SK-N-SH treated with all-trans-retinoic acid at 6 μM for 48 hours (cell line): Measurements from ENCODE around the gene KMT2B.

ENCODE experiments used
- ATAC-seq: fragments of 200-7000 bp; cut with Tn5 transposase; 3 replicates; pipeline ENCODE4 v1.9.1; 2020; ENCODE audit warnings: mild to moderate bottlenecking, moderate library complexity
- ARNTL ChIP-seq: fragments of 450-650 bp; formaldehyde crosslinking; IDR thresholded peaks from 2 replicates; pipeline ENCODE4 v1.5.0; 2020; ENCODE audit warnings: low read depth, mild to moderate bottlenecking, moderate library complexity, borderline replicate concordance
- CSDC2 ChIP-seq: fragments of 250-450 bp; sonication (Bioruptor Pico); IDR thresholded peaks from 2 replicates; pipeline ENCODE4 v1.5.0; 2020; ENCODE audit warnings: mild to moderate bottlenecking, moderate library complexity
- ESRRG ChIP-seq: fragments of 250-450 bp; sonication (Bioruptor Pico); IDR thresholded peaks from 2 replicates; pipeline ENCODE4 v1.6.1; 2021; ENCODE audit warnings: mild to moderate bottlenecking
- GLIS3 ChIP-seq: fragments of 250-450 bp; sonication (Bioruptor Pico); IDR thresholded peaks from 2 replicates; pipeline ENCODE4 v1.5.0; 2020; ENCODE audit warnings: mild to moderate bottlenecking, moderate library complexity
- ISL1 ChIP-seq: fragments of 250-450 bp; sonication (Bioruptor Pico); IDR thresholded peaks from 2 replicates; pipeline ENCODE4 v2.1.2; 2022; ENCODE audit warnings: mild to moderate bottlenecking, moderate library complexity
- PPARA ChIP-seq: fragments of 250-450 bp; sonication (Bioruptor Pico); IDR thresholded peaks from 2 replicates; pipeline ENCODE4 v1.5.0; 2020; ENCODE audit warnings: mild to moderate bottlenecking, borderline replicate concordance
- RARB ChIP-seq: fragments of 250-450 bp; sonication (Bioruptor Pico); IDR thresholded peaks from 2 replicates; pipeline ENCODE4 v1.8.0; 2021; ENCODE audit warnings: mild to moderate bottlenecking, moderate library complexity
- SNAI2 ChIP-seq: fragments of 250-450 bp; sonication (Bioruptor Pico); IDR thresholded peaks from 2 replicates; pipeline ENCODE4 v1.5.0; 2020; ENCODE audit warnings: mild to moderate bottlenecking, moderate library complexity
- TCF4 ChIP-seq: fragments of 250-450 bp; sonication (Bioruptor Pico); IDR thresholded peaks from 2 replicates; pipeline ENCODE4 v1.8.0; 2021; ENCODE audit warnings: mild to moderate bottlenecking, moderate library complexity, borderline replicate concordance
- TOX ChIP-seq: fragments of 250-450 bp; sonication (Bioruptor Pico); IDR thresholded peaks from 2 replicates; pipeline ENCODE4 v1.8.0; 2021; ENCODE audit warnings: mild to moderate bottlenecking, moderate library complexity, borderline replicate concordance
- ZC3H10 ChIP-seq: fragments of 250-450 bp; sonication (Bioruptor Pico); IDR thresholded peaks from 2 replicates; pipeline ENCODE4 v1.5.1; 2021; ENCODE audit warnings: mild to moderate bottlenecking, moderate library complexity
- ZNF565 ChIP-seq: fragments of 450-650 bp; formaldehyde crosslinking; conservative IDR thresholded peaks from 2 replicates; pipeline ENCODE4 v1.5.0; 2020; ENCODE audit warnings: low read depth, mild to moderate bottlenecking, moderate library complexity
- ZNF70 ChIP-seq: fragments of 450-650 bp; formaldehyde crosslinking; IDR thresholded peaks from 2 replicates; pipeline ENCODE4 v1.5.0; 2020; ENCODE audit warnings: mild to moderate bottlenecking, moderate library complexity
- ZNF8 ChIP-seq: fragments of 450-650 bp; formaldehyde crosslinking; IDR thresholded peaks from 2 replicates; pipeline ENCODE4 v1.5.0; 2020; ENCODE audit warnings: mild to moderate bottlenecking, moderate library complexity
- TF ChIP-seq, protein P1 (sequence below): fragments of 250-450 bp; sonication (Bioruptor Pico); IDR thresholded peaks from 2 replicates; pipeline ENCODE4 v1.5.1; 2021; ENCODE audit warnings: mild to moderate bottlenecking, moderate library complexity
- TF ChIP-seq, protein P2 (sequence below): fragments of 250-450 bp; sonication (Bioruptor Pico); IDR thresholded peaks from 2 replicates; pipeline ENCODE4 v1.8.0; 2020; ENCODE audit warnings: mild to moderate bottlenecking, moderate library complexity, borderline replicate concordance
- TF ChIP-seq, protein P3 (sequence below): fragments of 250-450 bp; sonication (Bioruptor Pico); IDR thresholded peaks from 2 replicates; pipeline ENCODE4 v1.5.0; 2020; ENCODE audit warnings: mild to moderate bottlenecking, moderate library complexity
- TF ChIP-seq, protein P4 (sequence below): fragments of 250-450 bp; sonication (Bioruptor Pico); IDR thresholded peaks from 2 replicates; pipeline ENCODE4 v1.5.1; 2020; ENCODE audit warnings: low read depth, mild to moderate bottlenecking, moderate library complexity

The KMT2B gene

DNA sequence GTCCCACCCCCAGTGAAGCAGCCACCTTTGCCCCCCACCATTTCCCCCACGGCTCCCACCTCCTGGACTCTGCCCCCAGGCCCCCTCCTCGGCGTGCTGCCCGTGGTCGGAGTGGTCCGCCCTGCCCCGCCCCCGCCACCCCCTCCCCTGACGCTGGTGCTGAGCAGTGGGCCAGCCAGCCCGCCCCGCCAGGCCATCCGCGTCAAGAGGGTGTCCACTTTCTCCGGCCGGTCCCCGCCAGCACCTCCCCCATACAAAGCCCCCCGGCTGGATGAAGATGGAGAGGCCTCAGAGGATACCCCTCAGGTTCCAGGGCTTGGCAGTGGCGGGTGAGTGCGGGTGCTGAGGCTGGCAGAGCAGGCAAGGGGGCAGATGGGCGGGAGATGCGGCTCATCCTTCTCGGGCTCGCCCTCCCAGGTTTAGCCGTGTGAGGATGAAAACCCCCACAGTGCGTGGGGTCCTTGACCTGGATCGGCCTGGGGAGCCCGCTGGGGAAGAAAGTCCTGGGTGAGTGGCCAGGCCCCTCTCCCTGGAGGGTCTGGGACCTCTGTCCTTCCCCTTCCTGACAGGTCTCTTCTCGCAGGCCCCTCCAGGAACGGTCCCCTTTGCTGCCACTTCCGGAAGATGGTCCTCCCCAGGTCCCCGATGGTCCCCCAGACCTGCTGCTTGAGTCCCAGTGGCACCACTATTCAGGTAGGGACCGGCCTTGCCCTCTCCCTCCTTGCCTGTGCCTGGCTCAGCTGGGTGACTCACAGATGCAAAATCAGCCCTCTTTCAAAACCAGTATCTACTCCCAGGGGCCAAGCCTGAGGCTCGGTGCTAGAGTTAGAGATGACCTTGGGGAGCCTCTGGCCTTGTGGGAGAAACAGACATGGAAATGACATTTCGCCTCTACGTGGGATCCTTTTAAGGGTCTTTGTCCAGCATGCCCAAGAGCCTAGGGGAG is 15.7 kb downstream of the KMT2B start:
- TF ChIP-seq PPARA, result no peak
- no peak for TF ChIP-seq ZC3H10 (CRISPR knock-in tag)
- TF ChIP-seq RARB (CRISPR knock-in tag), result no peak
- TF ChIP-seq ZNF565 (CRISPR knock-in tag), result no peak
- TF ChIP-seq, protein P1, sequence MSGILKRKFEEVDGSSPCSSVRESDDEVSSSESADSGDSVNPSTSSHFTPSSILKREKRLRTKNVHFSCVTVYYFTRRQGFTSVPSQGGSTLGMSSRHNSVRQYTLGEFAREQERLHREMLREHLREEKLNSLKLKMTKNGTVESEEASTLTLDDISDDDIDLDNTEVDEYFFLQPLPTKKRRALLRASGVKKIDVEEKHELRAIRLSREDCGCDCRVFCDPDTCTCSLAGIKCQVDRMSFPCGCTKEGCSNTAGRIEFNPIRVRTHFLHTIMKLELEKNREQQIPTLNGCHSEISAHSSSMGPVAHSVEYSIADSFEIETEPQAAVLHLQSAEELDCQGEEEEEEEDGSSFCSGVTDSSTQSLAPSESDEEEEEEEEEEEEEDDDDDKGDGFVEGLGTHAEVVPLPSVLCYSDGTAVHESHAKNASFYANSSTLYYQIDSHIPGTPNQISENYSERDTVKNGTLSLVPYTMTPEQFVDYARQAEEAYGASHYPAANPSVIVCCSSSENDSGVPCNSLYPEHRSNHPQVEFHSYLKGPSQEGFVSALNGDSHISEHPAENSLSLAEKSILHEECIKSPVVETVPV (CRISPR knock-in tag), result no peak
- TF ChIP-seq ZNF8 (CRISPR knock-in tag), result no peak
- no peak for TF ChIP-seq ZNF70 (CRISPR knock-in tag)
- TF ChIP-seq TOX (CRISPR knock-in tag), result no peak
- no peak for TF ChIP-seq ESRRG (CRISPR knock-in tag)
- no peak for TF ChIP-seq TCF4 (CRISPR knock-in tag)
- TF ChIP-seq, protein P2, sequence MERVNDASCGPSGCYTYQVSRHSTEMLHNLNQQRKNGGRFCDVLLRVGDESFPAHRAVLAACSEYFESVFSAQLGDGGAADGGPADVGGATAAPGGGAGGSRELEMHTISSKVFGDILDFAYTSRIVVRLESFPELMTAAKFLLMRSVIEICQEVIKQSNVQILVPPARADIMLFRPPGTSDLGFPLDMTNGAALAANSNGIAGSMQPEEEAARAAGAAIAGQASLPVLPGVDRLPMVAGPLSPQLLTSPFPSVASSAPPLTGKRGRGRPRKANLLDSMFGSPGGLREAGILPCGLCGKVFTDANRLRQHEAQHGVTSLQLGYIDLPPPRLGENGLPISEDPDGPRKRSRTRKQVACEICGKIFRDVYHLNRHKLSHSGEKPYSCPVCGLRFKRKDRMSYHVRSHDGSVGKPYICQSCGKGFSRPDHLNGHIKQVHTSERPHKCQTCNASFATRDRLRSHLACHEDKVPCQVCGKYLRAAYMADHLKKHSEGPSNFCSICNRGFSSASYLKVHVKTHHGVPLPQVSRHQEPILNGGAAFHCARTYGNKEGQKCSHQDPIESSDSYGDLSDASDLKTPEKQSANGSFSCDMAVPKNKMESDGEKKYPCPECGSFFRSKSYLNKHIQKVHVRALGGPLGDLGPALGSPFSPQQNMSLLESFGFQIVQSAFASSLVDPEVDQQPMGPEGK (CRISPR knock-in tag), result no peak
- no peak for TF ChIP-seq ARNTL (CRISPR knock-in tag)
- TF ChIP-seq, protein P3, sequence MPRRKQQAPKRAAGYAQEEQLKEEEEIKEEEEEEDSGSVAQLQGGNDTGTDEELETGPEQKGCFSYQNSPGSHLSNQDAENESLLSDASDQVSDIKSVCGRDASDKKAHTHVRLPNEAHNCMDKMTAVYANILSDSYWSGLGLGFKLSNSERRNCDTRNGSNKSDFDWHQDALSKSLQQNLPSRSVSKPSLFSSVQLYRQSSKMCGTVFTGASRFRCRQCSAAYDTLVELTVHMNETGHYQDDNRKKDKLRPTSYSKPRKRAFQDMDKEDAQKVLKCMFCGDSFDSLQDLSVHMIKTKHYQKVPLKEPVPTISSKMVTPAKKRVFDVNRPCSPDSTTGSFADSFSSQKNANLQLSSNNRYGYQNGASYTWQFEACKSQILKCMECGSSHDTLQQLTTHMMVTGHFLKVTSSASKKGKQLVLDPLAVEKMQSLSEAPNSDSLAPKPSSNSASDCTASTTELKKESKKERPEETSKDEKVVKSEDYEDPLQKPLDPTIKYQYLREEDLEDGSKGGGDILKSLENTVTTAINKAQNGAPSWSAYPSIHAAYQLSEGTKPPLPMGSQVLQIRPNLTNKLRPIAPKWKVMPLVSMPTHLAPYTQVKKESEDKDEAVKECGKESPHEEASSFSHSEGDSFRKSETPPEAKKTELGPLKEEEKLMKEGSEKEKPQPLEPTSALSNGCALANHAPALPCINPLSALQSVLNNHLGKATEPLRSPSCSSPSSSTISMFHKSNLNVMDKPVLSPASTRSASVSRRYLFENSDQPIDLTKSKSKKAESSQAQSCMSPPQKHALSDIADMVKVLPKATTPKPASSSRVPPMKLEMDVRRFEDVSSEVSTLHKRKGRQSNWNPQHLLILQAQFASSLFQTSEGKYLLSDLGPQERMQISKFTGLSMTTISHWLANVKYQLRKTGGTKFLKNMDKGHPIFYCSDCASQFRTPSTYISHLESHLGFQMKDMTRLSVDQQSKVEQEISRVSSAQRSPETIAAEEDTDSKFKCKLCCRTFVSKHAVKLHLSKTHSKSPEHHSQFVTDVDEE (CRISPR knock-in tag), result no peak
- no peak for TF ChIP-seq ISL1 (CRISPR knock-in tag)
- TF ChIP-seq CSDC2 (CRISPR knock-in tag), result no peak
- TF ChIP-seq, protein P4, sequence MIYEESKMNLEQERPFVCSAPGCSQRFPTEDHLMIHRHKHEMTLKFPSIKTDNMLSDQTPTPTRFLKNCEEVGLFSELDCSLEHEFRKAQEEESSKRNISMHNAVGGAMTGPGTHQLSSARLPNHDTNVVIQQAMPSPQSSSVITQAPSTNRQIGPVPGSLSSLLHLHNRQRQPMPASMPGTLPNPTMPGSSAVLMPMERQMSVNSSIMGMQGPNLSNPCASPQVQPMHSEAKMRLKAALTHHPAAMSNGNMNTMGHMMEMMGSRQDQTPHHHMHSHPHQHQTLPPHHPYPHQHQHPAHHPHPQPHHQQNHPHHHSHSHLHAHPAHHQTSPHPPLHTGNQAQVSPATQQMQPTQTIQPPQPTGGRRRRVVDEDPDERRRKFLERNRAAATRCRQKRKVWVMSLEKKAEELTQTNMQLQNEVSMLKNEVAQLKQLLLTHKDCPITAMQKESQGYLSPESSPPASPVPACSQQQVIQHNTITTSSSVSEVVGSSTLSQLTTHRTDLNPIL, result no peak
- ATAC-seq, result no peak

DNA sequence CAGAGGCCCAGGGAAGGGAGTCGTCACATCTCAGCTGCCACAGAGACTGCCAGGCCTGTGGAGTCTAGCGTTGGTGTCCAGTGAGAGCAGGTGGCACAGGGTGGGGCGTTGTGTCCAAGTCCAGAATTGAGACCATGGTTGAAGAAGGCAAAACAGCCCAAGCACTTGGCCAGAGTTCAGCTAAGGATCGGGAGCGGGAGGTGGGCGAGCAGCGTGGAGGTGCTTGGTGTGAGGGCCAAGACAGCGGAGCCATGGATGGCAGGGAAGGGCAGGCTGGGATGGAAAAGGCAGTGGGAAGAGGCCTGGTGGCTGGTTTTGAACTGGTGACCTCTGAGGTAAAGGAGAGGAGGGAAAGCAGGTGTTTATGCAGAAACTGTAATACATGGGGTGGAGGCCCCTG is 16.5 kb downstream of the KMT2B start:
- ATAC-seq, result no peak
- no peak for TF ChIP-seq ZNF565 (CRISPR knock-in tag)
- TF ChIP-seq SNAI2 (CRISPR knock-in tag), result no peak
- TF ChIP-seq ESRRG (CRISPR knock-in tag), result no peak
- no peak for TF ChIP-seq TOX (CRISPR knock-in tag)
- no peak for TF ChIP-seq GLIS3 (CRISPR knock-in tag)
- no peak for TF ChIP-seq RARB (CRISPR knock-in tag)
- no peak for TF ChIP-seq ZC3H10 (CRISPR knock-in tag)
- no peak for TF ChIP-seq TCF4 (CRISPR knock-in tag)
- no peak for TF ChIP-seq PPARA
- TF ChIP-seq, protein P2 (CRISPR knock-in tag), result no peak
- TF ChIP-seq, protein P4, result no peak
